K562 (cell line): Measurements from ENCODE around the gene WDR20. TPM values are rescaled to one million over a fixed set of nuclear protein-coding genes. Genes with fewer than 3 reads are reported as not detected.

Experiments
- GATAD2B ChIP-seq: fragments of 450-650 bp; IDR thresholded peaks from 2 replicates; pipeline ENCODE4 v1.6.1; 2017; ENCODE audit warnings: mild to moderate bottlenecking, borderline replicate concordance
- HDGF ChIP-seq: fragments of 450-650 bp; IDR thresholded peaks from 2 replicates; pipeline ENCODE4 v1.6.1; 2016
- IFI16 ChIP-seq: fragments of 250-450 bp; sonication (Bioruptor Pico); IDR thresholded peaks from 2 replicates; pipeline ENCODE4 v2.1.2; 2022; ENCODE audit warnings: mild to moderate bottlenecking, inconsistent platforms
- MAZ ChIP-seq, 2 experiments: fragments of 450-650 bp in 1 of 2; sonication (generic) in 1 of 2; formaldehyde crosslinking; IDR thresholded peaks in 1 of 2; conservative IDR thresholded peaks in 1 of 2; 2 replicates each; pipeline versions ENCODE4 v1.4.0 to v1.5.0; 2020; ENCODE audit warnings: mild to moderate bottlenecking in 1 of 2, missing genetic modification reagents in 1 of 2
- MTF1 ChIP-seq: fragments of 250-450 bp; sonication (Bioruptor Pico); IDR thresholded peaks from 2 replicates; pipeline ENCODE4 v1.9.0; 2021; ENCODE audit warnings: moderate library complexity, mild to moderate bottlenecking, inconsistent platforms, borderline replicate concordance
- RBM15 ChIP-seq: fragments of 200-400 bp; formaldehyde crosslinking; IDR thresholded peaks from 2 replicates; pipeline ENCODE4 v1.6.1; 2018; ENCODE audit warnings: mild to moderate bottlenecking, low read length, moderate library complexity; ENCODE audit not compliant: insufficient read depth
- SRF ChIP-seq, 2 experiments: fragments of 250-450, 450-650 bp in 1 of 2; sonication (Bioruptor Pico) in 1 of 2; sonication (generic) in 1 of 2; formaldehyde crosslinking; IDR thresholded peaks; 2 replicates each; pipeline versions ENCODE4 v1.5.0 to v1.5.1; 2020 to 2022; ENCODE audit warnings: mild to moderate bottlenecking in 1 of 2, missing genetic modification reagents in 1 of 2
- ZBTB34 ChIP-seq: fragments of 250-450 bp; sonication (Bioruptor Pico); IDR thresholded peaks from 2 replicates; pipeline ENCODE4 v1.8.0; 2021; ENCODE audit warnings: mild to moderate bottlenecking, moderate library complexity
- ZNF263 ChIP-seq: sonication (generic); formaldehyde crosslinking; IDR thresholded peaks from 2 replicates; pipeline ENCODE4 v1.8.0; 2022; ENCODE audit warnings: mild to moderate bottlenecking, missing genetic modification reagents, borderline replicate concordance
- polyA plus RNA-seq, 8 experiments: library from polyadenylated mRNA; depleted of rRNA in 4 of 8; stranded (reverse) in 5 of 8; unstranded in 3 of 8; fragments of >200 nt; fragmentation: Nextera tagmentation in 2 of 8; fragmentation: Illumina TruSeq in 1 of 8; extraction: Ambion mirVana in 2 of 8; extraction: Trizol in 1 of 8; gene quantifications; 2 replicates each; pipeline versions ENCODE4 v1.2.1 to v1.2.3, GENCODE V29; 2011 to 2014; ENCODE audit warnings: inconsistent platforms in 1 of 8, missing spikeins in 1 of 8
- total RNA-seq, 7 experiments: library from RNA; depleted of rRNA in 6 of 7; stranded (reverse); fragments of >200 nt in 6 of 7; fragmentation: Illumina TruSeq in 2 of 7; extraction: Trizol in 2 of 7; gene quantifications; 2 replicates each; pipeline versions ENCODE4 v1.2.1 to v1.2.3, GENCODE V29; 2011 to 2021; ENCODE audit warnings: low replicate concordance in 1 of 7

WDR20 gene
- total and polyA plus RNA-seq, 9 of the 15 experiments (the other 6 are each of a cell fraction or from before 2014, with no cell fraction given), result 7.0 to 15.3 (median 11.8) TPM

- TF ChIP-seq ZBTB34 (CRISPR knock-in tag) (no peak), HDGF (0 out of 2 replicates have a peak, but pooled peaks have one; percentile 11), SRF (CRISPR knock-in tag; IDR thresholded peaks at IDR 0.05) (peak in 1 of 2 experiments; percentile 81; a peak in 1 of 4 replicates), GATAD2B (no peak), MTF1 (CRISPR knock-in tag) (no peak), ZNF263 (peak; percentile 13; the same call in 1 of the 2 replicates), RBM15 (no peak), IFI16 (no peak), MAZ (CRISPR knock-in tag; conservative IDR thresholded peaks at IDR 0.05 in 1 of 2, IDR thresholded peaks at IDR 0.05 in 1 of 2) (peak in 1 of 2 experiments; percentile 7; a peak in 1 of 4 replicates)
These were observed 491 bp downstream of the WDR20 start (continued) for GRCh38 chr14:102140027-102140749.
